Ovary (tissue), 3 donors: ENCODE measurements around the gene DEAF1.

Experiments
- CTCF ChIP-seq, 3 donors: fragments of 450-650 bp in 2 of 3; fragments of 200-600 bp in 1 of 3; IDR thresholded peaks; one replicate each; pipeline versions ENCODE4 v1.5.1 to v1.8.0; 2016 to 2022; ENCODE audit warnings: antibody characterized with exemption in 3 of 3, mild to moderate bottlenecking in 1 of 3
- POLR2A ChIP-seq: fragments of 450-650 bp; IDR thresholded peaks from one replicate; pipeline ENCODE4 v1.6.1; 2017; ENCODE audit warnings: antibody characterized with exemption, mild to moderate bottlenecking, moderate library complexity
- donor health status: DM: no; HTN: no; CAD: no.

- TF ChIP-seq POLR2A: no peak
- no peak for TF ChIP-seq CTCF (IDR thresholded peaks at IDR 0.05)
These were observed 44.5 kb downstream of the DEAF1 start for GRCh38 chr11:650482-650881.
